Hepatocyte (in vitro differentiated cells): ENCODE data around the gene AGPS. TPM values are rescaled to one million over a fixed set of nuclear protein-coding genes. Genes with fewer than 3 reads are reported as not detected.
A peak's percentile ranks its signal among the peaks of the same experiment; 100 is the strongest.

Experiments
- DNase-seq: peaks from one replicate; pipeline ENCODE4 v3.0.0-alpha.2; 2016; ENCODE audit warnings: low spot score
- H2AFZ ChIP-seq: fragments of 200-600 bp; sonication (generic); 2 replicates; pipeline ENCODE4 v1.6.0; 2016; ENCODE audit warnings: antibody characterized with exemption, mild to moderate bottlenecking
- H3K27ac ChIP-seq: fragments of 200-600 bp; sonication (generic); 2 replicates; pipeline ENCODE4 v1.5.1; 2016; ENCODE audit warnings: mild to moderate bottlenecking
- H3K27me3 ChIP-seq: fragments of 200-600 bp; sonication (generic); 2 replicates; pipeline ENCODE4 v1.6.1; 2016
- H3K36me3 ChIP-seq: fragments of 200-600 bp; sonication (generic); replicated peaks from 2 replicates; pipeline ENCODE4 v1.5.1; 2016; ENCODE audit warnings: low read depth; ENCODE audit not compliant: insufficient read depth
- H3K4me1 ChIP-seq: fragments of 200-600 bp; sonication (generic); 2 replicates; pipeline ENCODE4 v1.5.1; 2016; ENCODE audit warnings: mild to moderate bottlenecking, moderate library complexity; ENCODE audit not compliant: insufficient read depth
- H3K4me2 ChIP-seq: fragments of 200-600 bp; sonication (generic); 2 replicates; pipeline ENCODE4 v1.6.0; 2016
- H3K4me3 ChIP-seq: fragments of 200-600 bp; sonication (generic); 2 replicates; pipeline ENCODE4 v1.5.1; 2016; ENCODE audit warnings: mild to moderate bottlenecking
- H3K79me2 ChIP-seq: fragments of 200-600 bp; sonication (generic); 2 replicates; pipeline ENCODE4 v1.6.0; 2017; ENCODE audit warnings: mild to moderate bottlenecking
- H3K9me2 ChIP-seq: fragments of 200-600 bp; sonication (generic); replicated peaks from 2 replicates; pipeline ENCODE4 v1.6.0; 2017; ENCODE audit warnings: mild to moderate bottlenecking; ENCODE audit not compliant: insufficient read depth
- H3K9me3 ChIP-seq: fragments of 200-600 bp; sonication (generic); 2 replicates; pipeline ENCODE4 v1.5.1; 2016; ENCODE audit warnings: low read depth, mild to moderate bottlenecking
- H4K20me1 ChIP-seq: fragments of 200-600 bp; sonication (generic); 2 replicates; pipeline ENCODE4 v1.6.0; 2016; ENCODE audit warnings: mild to moderate bottlenecking; ENCODE audit not compliant: insufficient read depth, poor library complexity, severe bottlenecking
- CTCF ChIP-seq: fragments of 200-600 bp; sonication (generic); IDR thresholded peaks from 2 replicates; pipeline ENCODE4 v1.5.1; 2016; ENCODE audit warnings: antibody characterized with exemption, mild to moderate bottlenecking; ENCODE audit not compliant: poor library complexity
- EZH2 ChIP-seq: fragments of 200-600 bp; sonication (generic); IDR thresholded peaks from 2 replicates; pipeline ENCODE4 v1.6.1; 2016; ENCODE audit warnings: antibody characterized with exemption, mild to moderate bottlenecking, borderline replicate concordance
- EZH2phosphoT487 ChIP-seq: fragments of 200-600 bp; sonication (generic); IDR thresholded peaks from one replicate; pipeline ENCODE4 v1.6.1; 2018; ENCODE audit warnings: antibody characterized with exemption, mild to moderate bottlenecking, low read depth, moderate library complexity; ENCODE audit not compliant: unreplicated experiment, severe bottlenecking
- WGBS: methylation state at CpG from one replicate; pipeline ENCODE4 v1.1.6; 2016; ENCODE audit warnings: low lambda C conversion rate; ENCODE audit errors: missing lambda C conversion rate; 5-methylcytosine and 5-hydroxymethylcytosine counted together
- polyA plus RNA-seq: library from polyadenylated mRNA; unstranded; fragments of >200 nt; fragmentation: Nextera tagmentation; extraction: Ambion mirVana; gene quantifications from 2 replicates; pipeline ENCODE4 v1.2.1, GENCODE V29; 2016
- total RNA-seq: library from RNA; depleted of rRNA; stranded (reverse); fragments of >200 nt; gene quantifications from 2 replicates; pipeline ENCODE4 v1.2.3, GENCODE V29; 2014

The AGPS gene
- total and polyA plus RNA-seq, 2 experiments from 2014 or later: 26.6 to 36.1 TPM

GRCh38 chr2:177398791-177399190 is 6.2 kb downstream of the AGPS start:
- Histone ChIP-seq H3K9me3 (no peaks in the 10 kb centered on the region), H3K4me1 (peaks cover 15% of the 10 kb centered on the region), H3K4me2 (peak overlapping the region; percentile 40), H3K4me3 (no peak overlapping the region), H3K9me2 (no peaks in the 10 kb centered on the region), H3K36me3 (no peaks in the 10 kb centered on the region), H3K79me2 (peaks cover 84% of the 10 kb centered on the region), H4K20me1 (peaks cover 2% of the 10 kb centered on the region), H3K27ac (peak overlapping the region; percentile 77), H3K27me3 (no peaks in the 10 kb centered on the region), H2AFZ (no peak overlapping the region)
- TF ChIP-seq EZH2: no peak
- TF ChIP-seq EZH2phosphoT487: no peak
- no peak for TF ChIP-seq CTCF
- 92% methylated on average over 1 of the region's 1 CpG for WGBS
- DNase-seq: no peak

GRCh38 chr2:177399376-177399775 is 6.8 kb downstream of the AGPS start:
- H3K4me2 ChIP-seq: peak overlapping the region; percentile 40
- 59% methylated on average over 1 of the region's 1 CpG for WGBS

GRCh38 chr2:177400337-177400923 is 7.9 kb downstream of the AGPS start:
- no peaks in the 10 kb centered on the region for H3K9me2 ChIP-seq
- no peaks in the 10 kb centered on the region for H3K9me3 ChIP-seq
- H3K4me2 ChIP-seq: no peak overlapping the region
- no peak for TF ChIP-seq EZH2phosphoT487
- TF ChIP-seq CTCF: no peak
- no peak for TF ChIP-seq EZH2
- H2AFZ ChIP-seq: no peak overlapping the region
- H3K79me2 ChIP-seq: peaks cover 84% of the 10 kb centered on the region
- no peak overlapping the region for H3K27ac ChIP-seq
- H4K20me1 ChIP-seq: peaks cover 9% of the 10 kb centered on the region
- 87% methylated on average over 4 of the region's 4 CpGs for WGBS
- H3K4me1 ChIP-seq: peaks cover 8% of the 10 kb centered on the region
- DNase-seq: no peak
- H3K4me3 ChIP-seq: no peak overlapping the region
- H3K36me3 ChIP-seq: no peaks in the 10 kb centered on the region
- H3K27me3 ChIP-seq: no peaks in the 10 kb centered on the region

More at GRCh38 chr2:177399376-177399775, 6.8 kb downstream of the AGPS start:
- H3K9me3 ChIP-seq: no peaks in the 10 kb centered on the region
- H4K20me1 ChIP-seq: no peaks in the 10 kb centered on the region
- H3K4me3 ChIP-seq: no peak overlapping the region
- H3K9me2 ChIP-seq: no peaks in the 10 kb centered on the region
- no peaks in the 10 kb centered on the region for H3K27me3 ChIP-seq
- TF ChIP-seq EZH2 (no peak), CTCF (no peak), EZH2phosphoT487 (no peak)
- H3K79me2 ChIP-seq: peaks cover 84% of the 10 kb centered on the region
- no peaks in the 10 kb centered on the region for H3K36me3 ChIP-seq
- H3K4me1 ChIP-seq: peaks cover 9% of the 10 kb centered on the region
- peak overlapping the region; percentile 77 for H3K27ac ChIP-seq
- H2AFZ ChIP-seq: no peak overlapping the region
- no peak for DNase-seq
